ENCODE data around the gene TOM1L1. TPM values are rescaled to one million over a fixed set of nuclear protein-coding genes. Genes with fewer than 3 reads are reported as not detected.
A peak's percentile ranks its signal among the peaks of the same experiment; 100 is the strongest.

The TOM1L1 gene
- total RNA-seq, 3 donors from 2014 or later, result 0.45 to 0.63 (median 0.51) TPM

DNA sequence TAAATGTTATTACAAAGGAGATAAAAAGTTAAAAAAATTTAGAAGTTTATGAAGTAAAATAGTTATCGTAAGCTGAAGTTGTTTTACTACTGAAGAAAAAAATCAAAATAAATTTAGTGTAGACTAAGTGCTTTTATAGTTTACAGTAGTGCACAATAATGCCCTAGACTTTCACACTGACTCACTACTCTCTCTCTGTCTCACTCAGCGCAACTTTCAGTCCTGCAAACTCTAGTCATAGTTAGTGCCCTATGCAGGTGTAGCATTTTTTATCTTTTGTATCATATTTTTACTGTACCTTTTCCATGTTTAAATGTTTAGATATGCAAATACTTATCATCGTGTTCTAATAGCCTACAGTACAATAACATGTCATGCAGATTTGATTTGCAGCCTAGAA, 17.7 kb upstream of the TOM1L1 start:
- H3K4me3 Mint-ChIP-seq, result no peak overlapping the region
- DNase-seq (no peak), ATAC-seq (peak; percentile 65 to 67)
- H3K4me1 Mint-ChIP-seq (ENCODE audit: low read depth), result no peaks in the 10 kb centered on the region
- peaks cover 6% of the 10 kb centered on the region for H3K27me3 Mint-ChIP-seq (ENCODE audit: low read depth)
- H3K9me3 Mint-ChIP-seq, result no peaks in the 10 kb centered on the region
- H3K36me3 Mint-ChIP-seq (ENCODE audit: insufficient read depth), result no peaks in the 10 kb centered on the region

- Mint-ChIP-seq H3K4me1 (ENCODE audit: low read depth) (no peaks in the 10 kb centered on the region), H3K9me3 (no peaks in the 10 kb centered on the region), H3K4me3 (no peak overlapping the region), H3K36me3 (ENCODE audit: insufficient read depth) (no peaks in the 10 kb centered on the region), H3K27me3 (ENCODE audit: low read depth) (peaks cover 2% of the 10 kb centered on the region)
- DNase-seq, result no peak
- ATAC-seq, result no peak
Measured at GRCh38 chr17:54883939-54884338, 16.7 kb upstream of the TOM1L1 start.

GRCh38 chr17:54887787-54888186, 12.9 kb upstream of the TOM1L1 start:
- H3K36me3 Mint-ChIP-seq (ENCODE audit: insufficient read depth), result no peaks in the 10 kb centered on the region
- DNase-seq (no peak), ATAC-seq (no peak)
- peaks cover 2% of the 10 kb centered on the region for H3K27me3 Mint-ChIP-seq (ENCODE audit: low read depth)
- H3K4me1 Mint-ChIP-seq (ENCODE audit: low read depth), result no peaks in the 10 kb centered on the region
- no peak overlapping the region for H3K4me3 Mint-ChIP-seq
- no peaks in the 10 kb centered on the region for H3K9me3 Mint-ChIP-seq

- Mint-ChIP-seq H3K36me3 (ENCODE audit: insufficient read depth) (no peaks in the 10 kb centered on the region), H3K4me3 (no peak overlapping the region), H3K27me3 (ENCODE audit: low read depth) (peaks cover 5% of the 10 kb centered on the region), H3K9me3 (no peaks in the 10 kb centered on the region), H3K4me1 (ENCODE audit: low read depth) (no peaks in the 10 kb centered on the region)
- no peak for ATAC-seq
- DNase-seq, result no peak
Measured at GRCh38 chr17:54888254-54888653, 12.4 kb upstream of the TOM1L1 start.

DNA sequence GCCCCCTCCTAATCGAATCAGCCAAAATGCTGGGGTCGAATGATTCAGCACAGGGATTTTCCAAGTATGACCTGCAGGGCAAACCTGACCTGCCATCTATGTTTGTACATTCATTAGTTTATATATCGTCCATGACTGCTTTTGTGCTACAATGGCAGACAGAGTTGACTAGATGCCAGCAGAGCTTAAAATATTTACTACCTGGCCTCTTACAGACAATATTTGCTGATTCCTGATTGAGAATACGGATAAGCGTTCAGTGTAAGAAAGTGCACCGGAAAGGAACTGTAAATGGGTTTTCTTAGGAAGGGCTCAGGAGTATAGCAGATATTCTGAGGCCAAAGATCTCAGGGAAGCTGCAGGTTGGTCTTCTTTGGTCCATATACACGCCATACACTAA, 11.7 kb upstream of the TOM1L1 start:
- Mint-ChIP-seq H3K36me3 (ENCODE audit: insufficient read depth) (no peaks in the 10 kb centered on the region), H3K4me3 (no peak overlapping the region), H3K27me3 (ENCODE audit: low read depth) (peaks cover 9% of the 10 kb centered on the region), H3K9me3 (no peaks in the 10 kb centered on the region), H3K4me1 (ENCODE audit: low read depth) (no peaks in the 10 kb centered on the region)
- DNase-seq, result no peak
- no peak for ATAC-seq

DNA sequence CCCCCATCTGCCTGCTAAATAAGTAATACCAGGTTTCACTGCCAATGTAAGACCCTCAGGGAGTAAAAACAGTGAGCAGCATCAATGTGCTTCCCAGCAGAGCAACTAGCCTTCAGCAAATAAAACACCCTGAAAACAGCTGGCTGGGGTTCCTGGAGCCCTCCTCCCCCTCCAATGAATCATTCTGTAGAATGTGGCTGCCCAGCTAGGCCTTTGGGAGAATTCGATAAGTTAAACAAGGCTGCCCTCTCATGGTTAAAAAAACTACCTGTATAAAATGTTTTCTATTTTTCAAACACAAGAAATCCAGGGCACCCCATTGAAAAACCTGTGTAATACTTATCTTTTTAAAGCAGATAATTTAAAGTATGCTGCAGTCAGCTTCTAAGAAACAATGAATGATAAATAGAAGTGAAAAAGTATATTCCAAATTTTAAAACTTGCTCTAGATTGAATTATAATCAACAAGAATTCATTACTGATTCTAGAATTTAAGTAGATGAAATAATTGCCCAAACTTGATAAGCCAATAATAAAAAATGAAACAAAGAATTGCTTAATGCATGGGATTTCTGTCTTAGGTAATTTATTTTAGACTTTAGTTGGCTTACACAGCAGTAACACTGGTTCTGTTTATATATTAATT, 9.4 kb upstream of the TOM1L1 start:
- H3K27me3 Mint-ChIP-seq (ENCODE audit: low read depth), result peaks cover 16% of the 10 kb centered on the region
- H3K4me3 Mint-ChIP-seq, result no peak overlapping the region
- no peaks in the 10 kb centered on the region for H3K36me3 Mint-ChIP-seq (ENCODE audit: insufficient read depth)
- ATAC-seq (no peak), DNase-seq (no peak)
- no peaks in the 10 kb centered on the region for H3K9me3 Mint-ChIP-seq
- no peaks in the 10 kb centered on the region for H3K4me1 Mint-ChIP-seq (ENCODE audit: low read depth)

DNA sequence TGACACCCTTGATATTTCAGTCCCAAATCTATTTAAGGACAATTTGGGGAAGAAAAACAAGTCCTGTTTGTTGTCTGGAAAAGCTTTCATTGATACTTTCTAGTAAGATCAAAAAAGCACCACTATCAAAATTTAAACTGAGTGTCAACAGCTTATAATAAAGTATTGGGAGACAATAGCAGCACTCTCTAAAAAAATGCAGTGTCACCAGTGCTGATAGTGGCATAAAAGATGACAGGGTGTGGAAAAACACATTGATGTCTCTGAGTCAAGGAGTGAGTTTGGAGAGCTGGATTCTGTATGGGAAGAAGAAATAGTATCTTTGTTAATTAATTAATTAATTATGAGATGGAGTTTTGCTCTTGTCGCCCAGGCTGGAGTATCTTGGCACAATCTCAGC, 8.3 kb upstream of the TOM1L1 start:
- DNase-seq, result no peak
- H3K9me3 Mint-ChIP-seq, result no peaks in the 10 kb centered on the region
- H3K4me3 Mint-ChIP-seq, result no peak overlapping the region
- ATAC-seq, result no peak
- no peaks in the 10 kb centered on the region for H3K4me1 Mint-ChIP-seq (ENCODE audit: low read depth)
- H3K36me3 Mint-ChIP-seq (ENCODE audit: insufficient read depth), result no peaks in the 10 kb centered on the region
- H3K27me3 Mint-ChIP-seq (ENCODE audit: low read depth), result peaks cover 20% of the 10 kb centered on the region

DNA sequence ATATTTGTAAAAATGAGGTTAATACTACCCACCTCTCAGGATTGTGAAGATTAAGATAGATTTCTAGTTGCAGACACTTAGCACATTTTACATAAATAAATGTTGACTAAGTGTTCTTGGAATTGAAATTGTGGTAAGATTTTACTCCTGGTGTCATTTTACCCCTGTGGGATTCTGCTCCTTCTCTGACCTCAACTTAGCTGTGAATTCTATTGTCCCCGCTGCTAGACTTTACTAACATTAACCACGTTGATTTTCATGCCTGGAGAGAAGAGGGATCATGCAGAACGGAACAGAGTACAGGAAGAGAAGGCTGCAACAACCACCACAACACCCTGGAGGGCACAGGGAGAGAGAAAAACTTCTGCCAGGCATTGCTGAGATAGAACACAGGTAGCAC, 2.1 kb upstream of the TOM1L1 start:
- Mint-ChIP-seq H3K4me3 (no peak overlapping the region), H3K9me3 (no peaks in the 10 kb centered on the region), H3K27me3 (ENCODE audit: low read depth) (peaks cover 38% of the 10 kb centered on the region), H3K36me3 (ENCODE audit: insufficient read depth) (no peaks in the 10 kb centered on the region), H3K4me1 (ENCODE audit: low read depth) (peaks cover 8% of the 10 kb centered on the region)
- DNase-seq (no peak), ATAC-seq (no peak)

DNA sequence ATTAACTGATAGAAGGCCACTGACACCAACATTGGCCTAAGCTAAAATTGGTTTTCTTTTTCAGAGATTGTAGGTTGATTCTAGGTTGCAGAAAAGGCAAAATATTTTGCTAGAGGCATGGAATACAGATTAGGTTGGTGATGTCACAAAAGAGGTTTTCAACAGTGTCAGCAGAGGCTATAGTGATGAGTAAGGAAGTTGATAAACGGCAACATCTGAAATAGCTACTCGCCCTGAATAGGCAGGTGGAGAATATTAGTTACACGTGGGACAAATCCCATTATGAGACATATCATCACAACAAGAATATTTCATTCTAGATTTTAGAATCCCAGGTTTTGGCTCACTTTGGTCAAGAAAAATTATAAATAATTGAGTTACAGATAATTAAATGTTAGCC, 1.5 kb upstream of the TOM1L1 start:
- Mint-ChIP-seq H3K4me1 (ENCODE audit: low read depth) (peaks cover 8% of the 10 kb centered on the region), H3K9me3 (no peaks in the 10 kb centered on the region), H3K36me3 (ENCODE audit: insufficient read depth) (no peaks in the 10 kb centered on the region), H3K27me3 (ENCODE audit: low read depth) (peaks cover 35% of the 10 kb centered on the region), H3K4me3 (no peak overlapping the region)
- DNase-seq (no peak), ATAC-seq (no peak)

DNA sequence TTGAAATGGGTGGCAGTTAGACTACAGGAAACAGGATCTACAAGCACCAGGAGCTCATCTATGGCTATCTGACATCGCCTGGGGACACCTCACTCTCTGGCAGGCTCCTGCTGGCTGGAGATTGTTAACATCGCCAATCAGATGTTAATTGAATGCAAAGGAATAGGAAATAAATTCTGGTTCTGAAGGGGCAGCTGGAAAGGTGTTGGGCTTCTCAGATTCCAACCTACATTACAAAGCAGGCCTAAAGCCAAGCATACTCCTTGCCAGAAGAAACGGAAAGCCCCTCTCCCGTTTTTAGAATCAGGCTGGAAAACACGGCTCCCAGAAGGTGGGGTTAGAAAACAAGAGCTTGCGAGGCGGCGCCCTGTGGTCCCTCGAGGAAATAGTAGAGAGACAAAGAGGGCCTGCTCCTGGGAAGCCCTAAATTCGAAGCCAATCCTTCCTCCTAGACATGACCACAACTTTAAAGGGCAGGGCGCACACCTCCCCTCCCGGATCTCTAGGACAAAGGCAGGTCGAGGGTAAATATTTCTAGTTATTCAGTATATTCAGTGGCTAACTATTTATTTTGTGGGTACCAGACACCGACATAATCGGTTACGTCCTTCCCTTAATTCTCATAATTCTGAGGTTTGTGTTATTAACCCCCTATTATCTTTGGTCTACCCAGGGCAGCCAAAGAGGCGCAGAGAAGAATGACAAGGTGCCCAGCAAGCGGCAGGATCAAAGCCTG, 763 bp upstream of the TOM1L1 start:
- Mint-ChIP-seq H3K4me3 (peak overlapping the region; percentile 25), H3K4me1 (ENCODE audit: low read depth) (peaks cover 8% of the 10 kb centered on the region), H3K9me3 (no peaks in the 10 kb centered on the region), H3K27me3 (ENCODE audit: low read depth) (peaks cover 34% of the 10 kb centered on the region), H3K36me3 (ENCODE audit: insufficient read depth) (no peaks in the 10 kb centered on the region)
- ATAC-seq (no peak), DNase-seq (no peak)

GRCh38 chr17:54901230-54901822, 674 bp downstream of the TOM1L1 start:
- no peaks in the 10 kb centered on the region for H3K36me3 Mint-ChIP-seq (ENCODE audit: insufficient read depth)

DNA sequence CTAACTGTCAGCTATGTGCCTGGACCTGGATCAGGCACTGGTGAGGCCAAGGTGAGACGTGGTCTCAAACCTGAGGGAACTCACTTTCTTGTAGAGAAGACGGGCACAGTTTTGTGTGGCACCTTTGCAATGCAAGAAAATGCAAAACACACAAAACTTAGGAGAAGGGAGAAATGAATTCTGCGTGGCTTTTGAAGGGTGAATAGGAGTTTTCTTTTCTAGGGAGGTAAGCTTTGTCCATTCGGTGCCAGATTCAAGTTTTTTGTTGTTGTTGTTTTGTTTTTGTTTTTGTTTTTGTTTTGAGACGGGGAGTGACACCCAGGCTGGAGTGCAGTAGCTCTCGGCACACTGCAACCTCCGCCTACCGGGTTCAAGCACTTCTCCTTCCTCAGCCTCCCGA, 1.4 kb downstream of the TOM1L1 start:
- Mint-ChIP-seq H3K4me1 (ENCODE audit: low read depth) (peaks cover 8% of the 10 kb centered on the region), H3K27me3 (ENCODE audit: low read depth) (peaks cover 24% of the 10 kb centered on the region), H3K9me3 (no peaks in the 10 kb centered on the region), H3K4me3 (no peak overlapping the region), H3K36me3 (ENCODE audit: insufficient read depth) (no peaks in the 10 kb centered on the region)
- ATAC-seq (no peak), DNase-seq (no peak)

More at GRCh38 chr17:54901230-54901822, 674 bp downstream of the TOM1L1 start:
- DNase-seq, result no peak
- Mint-ChIP-seq H3K9me3 (no peaks in the 10 kb centered on the region), H3K4me1 (ENCODE audit: low read depth) (peaks cover 8% of the 10 kb centered on the region), H3K27me3 (ENCODE audit: low read depth) (peaks cover 30% of the 10 kb centered on the region), H3K4me3 (no peak overlapping the region)
- no peak for ATAC-seq

DNA sequence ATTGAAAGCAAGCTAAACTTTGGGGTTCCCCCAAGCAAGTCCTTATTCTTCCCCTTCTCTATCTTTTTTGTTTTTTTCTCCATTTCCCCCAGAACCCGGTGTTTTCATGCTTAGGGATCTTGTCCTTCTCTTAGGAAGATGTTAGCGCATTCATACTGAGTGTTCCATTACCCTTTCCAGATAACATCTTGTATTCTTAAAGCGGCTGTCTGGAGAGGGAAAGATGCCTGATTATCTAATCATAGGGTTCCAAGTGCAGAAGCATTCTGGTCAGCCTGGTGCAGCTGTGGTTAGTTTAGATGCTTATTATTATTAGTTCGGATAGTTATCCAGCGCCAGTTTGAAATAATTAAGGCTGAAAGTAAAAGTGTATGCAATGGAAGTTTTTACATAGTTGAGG, 2.0 kb downstream of the TOM1L1 start:
- Mint-ChIP-seq H3K9me3 (no peaks in the 10 kb centered on the region), H3K27me3 (ENCODE audit: low read depth) (peaks cover 24% of the 10 kb centered on the region), H3K4me3 (no peak overlapping the region), H3K36me3 (ENCODE audit: insufficient read depth) (no peaks in the 10 kb centered on the region), H3K4me1 (ENCODE audit: low read depth) (peaks cover 8% of the 10 kb centered on the region)
- no peak for DNase-seq
- ATAC-seq, result no peak

DNA sequence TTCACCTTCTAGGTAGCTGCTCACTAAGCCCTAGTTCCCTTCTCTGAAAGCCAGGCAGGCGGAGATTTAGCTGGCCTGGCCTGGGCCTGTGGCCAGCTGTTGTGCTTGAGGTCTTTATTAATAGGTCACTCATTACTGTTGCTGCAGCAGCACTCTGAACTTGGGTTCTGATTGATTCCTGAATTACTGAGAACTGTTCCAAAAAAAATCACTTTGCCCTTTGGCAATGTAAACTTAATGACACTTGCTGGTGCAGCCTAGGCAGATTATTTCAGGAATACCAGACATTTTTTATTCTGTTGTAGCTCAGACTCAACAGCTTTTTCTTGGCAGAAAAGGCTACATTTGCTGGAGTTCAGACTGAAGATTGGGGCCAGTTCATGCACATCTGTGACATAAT, 2.7 kb downstream of the TOM1L1 start:
- no peak for ATAC-seq
- peaks cover 21% of the 10 kb centered on the region for H3K27me3 Mint-ChIP-seq (ENCODE audit: low read depth)

GRCh38 chr17:54906683-54907082, 6.0 kb downstream of the TOM1L1 start:
- no peak overlapping the region for H3K4me3 Mint-ChIP-seq
- ATAC-seq (no peak), DNase-seq (no peak)
- H3K9me3 Mint-ChIP-seq, result no peaks in the 10 kb centered on the region
- no peaks in the 10 kb centered on the region for H3K4me1 Mint-ChIP-seq (ENCODE audit: low read depth)
- H3K36me3 Mint-ChIP-seq (ENCODE audit: insufficient read depth), result no peaks in the 10 kb centered on the region
- no peaks in the 10 kb centered on the region for H3K27me3 Mint-ChIP-seq (ENCODE audit: low read depth)

More for the DNA sequence above, 2.7 kb downstream of the TOM1L1 start:
- Mint-ChIP-seq H3K4me1 (ENCODE audit: low read depth) (peaks cover 8% of the 10 kb centered on the region), H3K36me3 (ENCODE audit: insufficient read depth) (no peaks in the 10 kb centered on the region), H3K9me3 (no peaks in the 10 kb centered on the region), H3K4me3 (no peak overlapping the region)
- no peak for DNase-seq

Data from activated T-cell treated with anti-CD3 and anti-CD28 coated beads, Interleukin-2, amount 50 U/mL, for 4 hours (primary cell).